Measurements from ENCODE around the gene DTD1.

DTD1 gene

DNA sequence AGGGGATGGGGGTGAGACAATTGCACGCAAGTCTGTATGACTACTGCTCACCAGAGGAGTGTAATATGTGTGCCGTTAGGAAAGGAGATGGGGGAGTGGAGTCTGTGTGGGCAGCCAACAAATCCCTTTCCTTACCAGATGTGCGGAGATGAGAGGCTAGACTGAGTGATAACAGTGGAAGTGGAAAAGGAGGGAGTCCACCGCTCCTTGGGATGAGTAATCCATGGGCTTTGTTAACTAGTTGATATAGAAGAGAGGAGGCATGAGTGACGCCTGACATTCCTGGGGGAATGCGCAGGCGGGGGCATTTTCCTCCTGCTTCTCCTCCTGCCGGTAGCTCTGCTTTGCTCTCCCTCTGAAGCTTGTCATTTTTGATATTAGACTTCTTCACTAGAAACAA is 34.1 kb upstream of the DTD1 start:
- TF ChIP-seq, protein P1, sequence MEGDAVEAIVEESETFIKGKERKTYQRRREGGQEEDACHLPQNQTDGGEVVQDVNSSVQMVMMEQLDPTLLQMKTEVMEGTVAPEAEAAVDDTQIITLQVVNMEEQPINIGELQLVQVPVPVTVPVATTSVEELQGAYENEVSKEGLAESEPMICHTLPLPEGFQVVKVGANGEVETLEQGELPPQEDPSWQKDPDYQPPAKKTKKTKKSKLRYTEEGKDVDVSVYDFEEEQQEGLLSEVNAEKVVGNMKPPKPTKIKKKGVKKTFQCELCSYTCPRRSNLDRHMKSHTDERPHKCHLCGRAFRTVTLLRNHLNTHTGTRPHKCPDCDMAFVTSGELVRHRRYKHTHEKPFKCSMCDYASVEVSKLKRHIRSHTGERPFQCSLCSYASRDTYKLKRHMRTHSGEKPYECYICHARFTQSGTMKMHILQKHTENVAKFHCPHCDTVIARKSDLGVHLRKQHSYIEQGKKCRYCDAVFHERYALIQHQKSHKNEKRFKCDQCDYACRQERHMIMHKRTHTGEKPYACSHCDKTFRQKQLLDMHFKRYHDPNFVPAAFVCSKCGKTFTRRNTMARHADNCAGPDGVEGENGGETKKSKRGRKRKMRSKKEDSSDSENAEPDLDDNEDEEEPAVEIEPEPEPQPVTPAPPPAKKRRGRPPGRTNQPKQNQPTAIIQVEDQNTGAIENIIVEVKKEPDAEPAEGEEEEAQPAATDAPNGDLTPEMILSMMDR (IDR thresholded peaks at IDR 0.05; ENCODE audit: control insufficient read depth, insufficient read depth, low read depth, low read length, missing control alignments): no peak
- H3K4me3 ChIP-seq (ENCODE audit: control insufficient read depth, low read depth, low read length): no peak overlapping the region
- DNase-seq (ENCODE audit: low read depth): no peak

DNA sequence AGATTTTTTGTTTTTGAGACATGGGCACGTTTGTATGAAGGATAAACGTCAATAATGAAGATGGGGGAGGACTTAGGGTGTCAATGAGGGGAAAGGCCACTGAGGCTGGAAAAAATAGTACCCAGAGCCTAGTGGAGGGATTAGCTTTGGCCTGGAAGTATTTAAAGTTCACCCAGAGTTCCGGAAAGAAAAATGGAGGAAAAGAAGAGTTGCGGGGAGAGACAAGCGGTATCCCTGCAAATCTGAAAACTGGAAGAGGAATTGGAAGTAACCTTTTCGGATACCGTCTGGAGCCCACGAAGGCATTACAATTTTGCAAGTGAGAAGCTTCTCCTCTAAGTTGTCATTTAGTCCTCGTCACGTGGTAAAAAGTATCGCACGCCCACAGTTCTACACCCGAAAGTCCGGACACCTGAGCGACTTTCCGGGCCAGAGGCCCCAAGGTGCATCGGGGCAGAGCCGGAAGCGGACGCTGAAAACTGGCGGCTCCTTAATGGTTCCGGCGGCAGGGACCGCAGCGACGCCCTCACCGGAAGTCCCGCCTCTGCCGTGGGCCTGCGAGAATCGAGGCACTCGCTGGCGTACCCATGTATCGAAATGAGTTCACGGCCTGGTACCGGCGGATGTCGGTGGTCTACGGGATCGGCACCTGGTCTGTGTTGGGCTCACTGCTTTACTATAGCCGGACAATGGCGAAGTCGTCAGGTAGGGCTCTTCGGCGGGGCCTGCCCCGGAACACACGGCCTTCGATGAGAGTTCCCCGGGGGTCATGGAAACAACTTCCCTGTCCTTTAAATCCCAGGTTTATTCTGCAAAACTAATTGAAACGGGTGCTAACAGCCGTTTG is 20.7 kb upstream of the DTD1 start, which contains the start of gene SMIM26:
SMIM26 (plus strand) TSS at position 541 of the 847 bp plus-strand sequence; CDS start at position 588, 47 bp downstream.
- H3K4me3 ChIP-seq (ENCODE audit: control insufficient read depth, low read depth, low read length): peak within 1 kb of the TSS; percentile 72
- peak; percentile 17 for DNase-seq (ENCODE audit: low read depth)
- TF ChIP-seq, protein P1 (IDR thresholded peaks at IDR 0.05; ENCODE audit: control insufficient read depth, insufficient read depth, low read depth, low read length, missing control alignments): no peak

DNA sequence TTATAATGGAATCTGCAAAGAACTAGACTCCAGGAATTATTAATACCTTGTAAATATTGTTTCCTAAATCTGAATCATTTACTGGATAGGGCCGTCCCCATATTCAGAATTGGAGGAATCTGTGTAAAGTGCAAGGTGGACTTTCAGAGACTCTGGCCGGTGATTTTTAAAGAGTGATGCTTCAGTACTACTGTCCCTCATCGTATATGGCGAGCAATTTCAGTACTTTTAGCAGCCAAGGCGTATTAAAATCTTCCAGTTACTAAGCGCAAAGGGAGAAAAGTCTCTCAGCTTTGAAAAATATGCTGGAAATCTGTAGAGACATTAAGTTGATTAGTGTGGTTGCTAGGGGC is 20.1 kb upstream of the DTD1 start:
- TF ChIP-seq, protein P1 (IDR thresholded peaks at IDR 0.05; ENCODE audit: control insufficient read depth, insufficient read depth, low read depth, low read length, missing control alignments): no peak
- H3K4me3 ChIP-seq (ENCODE audit: control insufficient read depth, low read depth, low read length): peak overlapping the region; percentile 72
- no peak for DNase-seq (ENCODE audit: low read depth)

DNA sequence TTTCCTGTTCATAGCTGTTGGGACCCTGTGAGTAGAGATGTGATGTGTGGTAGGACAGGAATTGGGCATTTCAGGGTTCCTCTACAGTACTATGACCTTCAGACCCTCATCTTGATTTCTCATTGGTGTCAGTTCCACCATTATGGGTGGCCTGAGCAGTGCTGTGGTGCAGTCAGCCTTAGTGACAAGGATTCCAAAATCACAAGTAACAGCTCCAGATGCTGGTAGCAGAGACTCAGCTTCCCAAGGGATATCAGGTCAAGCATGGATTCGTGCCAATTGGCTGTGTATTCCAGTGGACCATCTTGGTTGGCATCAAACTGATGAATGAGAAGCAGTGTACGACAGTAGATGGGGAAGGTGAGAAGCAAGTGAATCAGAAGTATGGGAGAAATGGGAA is 16.8 kb upstream of the DTD1 start:
- TF ChIP-seq, protein P1 (IDR thresholded peaks at IDR 0.05; ENCODE audit: control insufficient read depth, insufficient read depth, low read depth, low read length, missing control alignments): no peak
- no peak for DNase-seq (ENCODE audit: low read depth)

DNA sequence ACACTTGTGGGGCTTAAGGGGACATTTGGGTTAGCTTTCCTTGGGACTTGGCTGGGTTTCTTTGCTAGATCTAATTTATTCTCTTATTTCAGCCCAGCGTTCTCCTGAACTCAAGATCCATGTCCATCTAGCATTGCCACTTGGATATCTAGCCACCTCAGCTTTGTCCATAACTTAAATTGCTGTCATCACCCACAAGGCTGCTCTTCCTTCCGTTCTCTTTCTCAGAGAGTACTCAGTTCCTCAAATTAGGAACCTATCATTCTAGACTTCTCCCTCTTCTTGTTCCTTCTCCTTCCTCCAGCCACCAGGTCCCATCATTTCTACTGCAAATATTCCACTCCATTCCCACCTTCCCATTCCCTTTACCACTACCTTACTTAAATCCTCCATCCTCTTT is 16.3 kb upstream of the DTD1 start:
- H3K4me3 ChIP-seq (ENCODE audit: control insufficient read depth, low read depth, low read length): no peak overlapping the region
- TF ChIP-seq, protein P1 (IDR thresholded peaks at IDR 0.05; ENCODE audit: control insufficient read depth, insufficient read depth, low read depth, low read length, missing control alignments): no peak
- no peak for DNase-seq (ENCODE audit: low read depth)

More for the DNA sequence above, 16.8 kb upstream of the DTD1 start:
- no peak overlapping the region for H3K4me3 ChIP-seq (ENCODE audit: control insufficient read depth, low read depth, low read length)

DNA sequence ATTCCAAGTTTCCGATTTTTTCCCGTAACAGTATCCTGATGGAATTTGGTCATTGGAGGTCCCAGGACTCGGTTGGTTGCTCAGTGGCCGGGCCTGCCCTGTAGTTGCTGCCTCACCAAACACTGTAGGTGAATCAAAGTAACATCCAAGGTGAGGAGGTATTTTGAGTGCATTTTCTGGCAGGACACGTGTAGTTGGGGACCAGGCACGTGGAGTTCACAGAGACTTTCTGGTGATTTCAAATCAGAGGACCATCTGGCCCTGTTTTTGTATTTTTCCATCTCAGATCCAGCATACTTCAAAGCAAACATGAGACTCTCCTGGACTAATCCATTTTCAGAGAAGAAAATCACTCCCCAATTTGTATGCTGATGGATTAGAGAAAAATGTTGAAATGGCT is 9.9 kb upstream of the DTD1 start:
- TF ChIP-seq, protein P1 (IDR thresholded peaks at IDR 0.05; ENCODE audit: control insufficient read depth, insufficient read depth, low read depth, low read length, missing control alignments): no peak

More for the DNA sequence above, 9.9 kb upstream of the DTD1 start:
- no peak for DNase-seq (ENCODE audit: low read depth)
- H3K4me3 ChIP-seq (ENCODE audit: control insufficient read depth, low read depth, low read length): no peak overlapping the region
